Prostate gland (tissue), 2 donors: ENCODE measurements around the gene NECTIN4.
"Not testable (repeated sequence)": the region's sequence is repeated elsewhere in the genome, so short reads cannot be mapped to it uniquely, and the experiment has no call there.

Source experiments
- POLR2A ChIP-seq: fragments of 450-650 bp; IDR thresholded peaks from one replicate; pipeline ENCODE4 v1.6.1; 2016; ENCODE audit warnings: antibody characterized with exemption, mild to moderate bottlenecking
- POLR2AphosphoS5 ChIP-seq: sonication (generic); formaldehyde crosslinking; IDR thresholded peaks from one replicate; pipeline ENCODE4 v1.6.1; 2017; ENCODE audit warnings: antibody characterized with exemption
- TF ChIP-seq, protein P1 (sequence below), 4 experiments: fragments of 200-600 bp in 2 of 4; fragments of 450-650 bp in 2 of 4; sonication (generic) in 2 of 4; IDR thresholded peaks; 1 replicate in 3 of 4; 2 replicates in 1 of 4; pipeline ENCODE4 v1.5.1; 2016 to 2019; ENCODE audit warnings: antibody characterized with exemption in 4 of 4, mild to moderate bottlenecking in 2 of 4, moderate library complexity in 2 of 4

DNA sequence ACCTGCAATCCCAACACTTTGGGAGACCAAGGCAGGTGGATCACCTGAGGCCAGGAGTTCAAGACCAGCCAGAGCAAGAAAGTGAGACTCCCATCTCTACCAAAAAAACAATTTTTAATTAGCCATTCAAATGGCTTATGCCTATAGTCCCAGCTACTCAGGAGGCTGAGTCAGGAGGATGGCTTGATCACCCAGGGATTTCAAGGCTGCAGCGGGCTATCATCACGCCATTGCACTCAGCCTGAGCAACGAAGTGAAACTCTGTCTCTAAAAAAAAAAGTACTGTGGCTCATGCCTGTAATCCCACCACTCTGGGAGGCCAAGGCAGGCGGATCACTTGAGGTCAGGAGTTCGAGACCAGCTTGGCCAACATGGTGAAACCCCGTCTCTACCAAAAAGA is 26.6 kb upstream of the NECTIN4 start:
- TF ChIP-seq, protein P1, sequence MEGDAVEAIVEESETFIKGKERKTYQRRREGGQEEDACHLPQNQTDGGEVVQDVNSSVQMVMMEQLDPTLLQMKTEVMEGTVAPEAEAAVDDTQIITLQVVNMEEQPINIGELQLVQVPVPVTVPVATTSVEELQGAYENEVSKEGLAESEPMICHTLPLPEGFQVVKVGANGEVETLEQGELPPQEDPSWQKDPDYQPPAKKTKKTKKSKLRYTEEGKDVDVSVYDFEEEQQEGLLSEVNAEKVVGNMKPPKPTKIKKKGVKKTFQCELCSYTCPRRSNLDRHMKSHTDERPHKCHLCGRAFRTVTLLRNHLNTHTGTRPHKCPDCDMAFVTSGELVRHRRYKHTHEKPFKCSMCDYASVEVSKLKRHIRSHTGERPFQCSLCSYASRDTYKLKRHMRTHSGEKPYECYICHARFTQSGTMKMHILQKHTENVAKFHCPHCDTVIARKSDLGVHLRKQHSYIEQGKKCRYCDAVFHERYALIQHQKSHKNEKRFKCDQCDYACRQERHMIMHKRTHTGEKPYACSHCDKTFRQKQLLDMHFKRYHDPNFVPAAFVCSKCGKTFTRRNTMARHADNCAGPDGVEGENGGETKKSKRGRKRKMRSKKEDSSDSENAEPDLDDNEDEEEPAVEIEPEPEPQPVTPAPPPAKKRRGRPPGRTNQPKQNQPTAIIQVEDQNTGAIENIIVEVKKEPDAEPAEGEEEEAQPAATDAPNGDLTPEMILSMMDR (IDR thresholded peaks at IDR 0.05), result not testable (repeated sequence)
- not testable (repeated sequence) for TF ChIP-seq POLR2A, POLR2AphosphoS5
